Mesodermal cell (in vitro differentiated cells): ENCODE measurements around the gene GRPEL1.
"Not testable (repeated sequence)": the region's sequence is repeated elsewhere in the genome, so short reads cannot be mapped to it uniquely, and the experiment has no call there.

ENCODE experiments used
- H3K27ac ChIP-seq: 2 replicates; pipeline ENCODE4 v1.7.0; 2013; ENCODE audit warnings: mild to moderate bottlenecking, low read depth, low read length, moderate library complexity; ENCODE audit not compliant: severe bottlenecking
- H3K36me3 ChIP-seq: 2 replicates; pipeline ENCODE4 v1.7.1; 2013; ENCODE audit warnings: mild to moderate bottlenecking, low read length, moderate library complexity; ENCODE audit not compliant: control insufficient read depth, insufficient read depth
- H3K4me1 ChIP-seq: one replicate; pipeline ENCODE4 v1.7.1; 2013; ENCODE audit warnings: mild to moderate bottlenecking, low read length; ENCODE audit not compliant: insufficient read depth, control insufficient read depth, poor library complexity, severe bottlenecking
- H3K4me3 ChIP-seq: 2 replicates; pipeline ENCODE4 v1.7.0; 2013; ENCODE audit warnings: low read length, control low read depth, mild to moderate bottlenecking; ENCODE audit not compliant: insufficient read depth, poor library complexity, severe bottlenecking; ENCODE audit errors: extremely low read depth
- H3K9me3 ChIP-seq: 2 replicates; pipeline ENCODE4 v1.7.1; 2013; ENCODE audit warnings: mild to moderate bottlenecking, low read length, moderate library complexity; ENCODE audit not compliant: control insufficient read depth
- WGBS, 2 experiments: methylation state at CpG; one replicate each; pipeline ENCODE4 v1.1.5; 2013; ENCODE audit warnings: missing lambda C conversion rate in 2 of 2; ENCODE audit not compliant: insufficient coverage in 2 of 2; 5-methylcytosine and 5-hydroxymethylcytosine counted together

The GRPEL1 gene

DNA sequence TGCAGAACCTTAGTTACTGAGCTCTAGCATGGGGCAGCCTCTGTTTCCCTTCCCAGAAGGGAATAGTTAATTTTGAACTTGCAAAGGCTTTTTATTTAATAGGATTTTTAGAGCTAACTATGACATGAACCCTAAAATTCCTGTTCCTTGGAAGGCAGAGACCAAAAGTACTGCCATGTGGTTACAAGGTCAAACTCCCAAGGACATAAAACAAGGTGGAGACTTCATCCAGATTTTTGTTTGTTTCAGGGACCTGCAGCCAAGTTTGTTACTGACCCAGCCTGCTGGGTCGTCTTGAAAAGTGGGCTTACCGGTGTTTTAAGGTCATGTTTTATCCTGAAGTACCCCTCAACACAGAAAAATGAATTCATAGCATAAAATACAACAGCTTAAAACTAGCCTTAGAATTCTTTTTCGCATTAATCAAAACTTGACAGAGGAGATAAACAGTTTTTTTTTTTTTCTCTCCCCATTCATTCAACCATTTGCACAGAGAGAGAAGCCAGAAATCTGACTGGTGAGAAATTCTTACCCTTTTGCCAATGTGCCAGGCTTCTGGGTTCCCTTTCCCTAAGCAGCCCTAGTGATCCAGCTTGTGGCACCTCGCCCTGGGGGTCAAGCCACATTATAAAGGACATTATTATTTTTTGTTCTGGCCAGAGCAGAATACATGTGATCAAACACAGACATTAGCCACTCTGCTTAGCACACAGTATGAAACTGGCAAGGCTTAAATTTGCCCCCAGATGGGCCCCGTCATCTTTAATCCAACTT is 21.5 kb upstream of the GRPEL1 start:
- Histone ChIP-seq H3K36me3 (no peaks in the 10 kb centered on the region), H3K4me3 (no peak overlapping the region), H3K27ac (no peak overlapping the region), H3K9me3 (no peaks in the 10 kb centered on the region), H3K4me1 (no peaks in the 10 kb centered on the region)
- WGBS, 2 experiments, result 76 to 77% methylated on average over 3 to 4 of the region's 5 CpGs

DNA sequence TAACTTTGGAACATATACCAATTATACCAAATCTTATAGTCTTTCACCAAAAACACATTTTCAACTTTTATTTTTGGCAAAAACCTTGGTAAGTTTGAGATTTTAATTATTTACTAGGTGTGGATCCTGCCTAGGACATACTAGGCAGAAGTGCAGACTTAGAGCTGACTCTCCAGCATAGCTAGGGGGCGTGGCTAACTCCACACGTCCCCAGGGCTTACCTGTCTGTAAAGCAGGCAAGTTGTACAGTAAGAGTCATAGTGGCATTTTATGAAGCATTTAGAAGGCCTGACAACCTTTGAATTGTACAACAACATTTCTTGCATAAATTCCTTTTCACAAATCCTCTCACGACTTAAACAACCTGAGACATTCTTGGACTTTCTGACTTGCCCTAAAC is 19.2 kb upstream of the GRPEL1 start:
- Histone ChIP-seq H3K27ac (no peak overlapping the region), H3K36me3 (no peaks in the 10 kb centered on the region), H3K4me1 (no peaks in the 10 kb centered on the region), H3K4me3 (no peak overlapping the region), H3K9me3 (no peaks in the 10 kb centered on the region)
- WGBS, 2 experiments, result 88 to 92% methylated on average over 2 to 3 of the region's 3 CpGs

DNA sequence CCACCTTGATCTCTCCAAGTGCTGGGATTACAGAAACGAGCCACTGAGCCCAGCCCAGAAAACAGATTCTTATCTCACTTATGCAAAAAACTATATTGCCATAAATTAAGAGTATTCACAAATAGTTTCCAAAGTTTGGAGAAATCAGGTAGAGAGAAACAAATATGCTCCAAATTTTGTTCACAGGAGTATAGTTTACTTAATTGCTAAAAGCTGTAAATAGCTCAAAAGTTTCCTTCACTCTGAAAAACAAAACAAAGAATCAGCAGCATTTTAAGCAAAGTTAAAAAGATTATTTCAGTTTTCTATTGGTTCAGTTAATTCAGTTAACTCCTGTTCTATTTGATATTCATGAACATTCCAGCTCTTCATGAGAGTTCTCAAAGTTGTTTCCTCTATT is 18.5 kb upstream of the GRPEL1 start:
- no peaks in the 10 kb centered on the region for H3K36me3 ChIP-seq
- no peaks in the 10 kb centered on the region for H3K9me3 ChIP-seq
- 17% methylated on average over 1 of the region's 1 CpG; no CpG with 5 or more reads in 1 of the 2 experiments for WGBS, 2 experiments
- no peak overlapping the region for H3K27ac ChIP-seq
- H3K4me3 ChIP-seq, result no peak overlapping the region
- H3K4me1 ChIP-seq, result no peaks in the 10 kb centered on the region

DNA sequence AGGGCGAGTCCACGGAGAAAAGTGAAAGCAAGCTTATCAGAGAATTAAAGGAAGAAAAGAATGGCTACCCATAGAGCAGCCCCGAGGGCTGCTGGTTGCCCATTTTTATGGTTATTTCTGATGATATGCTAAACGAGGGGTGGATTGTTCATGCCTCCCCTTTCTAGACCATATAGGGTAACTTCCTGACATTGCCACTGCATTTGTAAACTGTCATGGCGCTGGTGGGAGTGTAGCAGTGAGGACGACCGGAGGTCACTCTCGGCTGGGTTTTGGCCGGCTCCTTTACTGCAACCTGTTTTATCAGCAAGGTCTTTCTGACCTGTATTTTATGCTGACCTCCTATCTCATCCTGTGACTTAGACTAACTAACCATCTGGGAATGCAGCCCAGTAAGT is 16.7 kb upstream of the GRPEL1 start:
- not testable (repeated sequence) for H3K4me1 ChIP-seq, H3K4me3 ChIP-seq, H3K36me3 ChIP-seq, H3K27ac ChIP-seq, H3K9me3 ChIP-seq
- 69 to 70% methylated on average over 7 to 9 of the region's 9 CpGs for WGBS, 2 experiments

DNA sequence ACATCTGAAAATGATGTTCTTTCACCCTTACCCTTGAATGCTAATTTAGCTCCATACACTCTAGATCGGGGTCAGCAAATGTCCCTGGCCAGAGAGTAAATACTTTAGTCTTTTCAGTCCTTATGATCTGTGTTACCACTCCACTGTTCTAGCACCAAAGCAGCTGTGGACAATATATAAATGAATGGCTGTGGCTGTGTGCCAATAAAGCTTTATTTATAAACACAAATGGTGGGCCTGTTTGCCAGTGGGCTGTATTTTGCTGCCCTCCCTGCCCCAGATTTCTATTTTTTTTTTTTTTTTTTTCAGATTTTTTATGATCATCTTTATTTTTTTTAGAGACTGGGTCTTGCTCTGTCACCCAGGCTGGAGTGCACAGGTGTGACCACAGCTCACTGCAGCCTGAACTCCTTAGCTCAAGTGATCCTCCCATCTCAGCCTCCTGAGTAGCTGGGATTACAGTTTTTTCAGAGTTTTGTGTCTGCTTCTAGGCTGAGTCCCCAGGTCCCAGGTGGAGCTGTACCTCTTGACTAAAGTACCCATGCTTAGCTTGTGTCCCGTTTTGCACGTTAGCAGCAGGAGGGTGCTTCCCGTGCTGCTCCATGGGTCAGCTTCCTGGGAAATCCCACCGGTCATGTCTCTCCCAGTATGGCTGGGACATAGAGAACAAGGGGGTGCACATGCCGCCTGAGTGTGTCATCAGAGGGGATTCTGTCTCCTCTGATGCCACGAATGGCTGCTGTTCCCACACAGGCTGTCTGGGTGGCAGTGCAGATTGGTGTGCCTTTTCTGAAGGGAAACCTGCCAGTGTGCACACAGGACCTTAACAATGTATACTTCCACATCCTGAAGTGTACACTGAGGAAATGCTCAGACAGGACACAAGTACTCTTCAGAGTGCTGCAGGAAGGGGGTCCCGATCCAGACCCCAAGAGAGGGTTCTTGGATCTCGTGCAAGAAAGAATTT is 16.0 kb upstream of the GRPEL1 start:
- 70 to 78% methylated on average over 7 to 8 of the region's 9 CpGs for WGBS, 2 experiments
- Histone ChIP-seq H3K9me3 (no peaks in the 10 kb centered on the region), H3K4me3 (no peak overlapping the region), H3K4me1 (no peaks in the 10 kb centered on the region), H3K36me3 (no peaks in the 10 kb centered on the region), H3K27ac (no peak overlapping the region)

DNA sequence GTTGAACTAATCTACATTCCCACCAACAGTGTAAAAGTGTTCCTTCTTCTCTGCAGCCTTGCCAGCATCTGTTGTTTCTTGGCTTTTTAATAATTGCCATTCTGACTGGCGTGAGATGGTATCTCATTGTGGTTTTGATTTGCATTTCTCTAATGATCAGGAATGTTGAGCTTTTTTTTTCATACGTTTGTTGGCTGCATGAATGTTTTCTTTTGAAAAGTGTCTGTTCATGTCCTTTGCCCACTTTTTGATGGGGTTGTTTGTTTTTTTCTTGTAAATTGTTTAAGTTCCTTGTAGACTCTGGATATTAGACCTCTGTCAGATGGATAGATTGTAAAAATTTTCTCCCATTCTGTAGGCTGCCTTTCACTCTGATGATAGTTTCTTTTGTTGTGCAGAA is 12.0 kb upstream of the GRPEL1 start:
- H3K36me3 ChIP-seq, H3K27ac ChIP-seq, H3K9me3 ChIP-seq, H3K4me3 ChIP-seq, H3K4me1 ChIP-seq: not testable (repeated sequence)
- WGBS, 2 experiments, result 57 to 86% methylated on average over 1 to 2 of the region's 2 CpGs

DNA sequence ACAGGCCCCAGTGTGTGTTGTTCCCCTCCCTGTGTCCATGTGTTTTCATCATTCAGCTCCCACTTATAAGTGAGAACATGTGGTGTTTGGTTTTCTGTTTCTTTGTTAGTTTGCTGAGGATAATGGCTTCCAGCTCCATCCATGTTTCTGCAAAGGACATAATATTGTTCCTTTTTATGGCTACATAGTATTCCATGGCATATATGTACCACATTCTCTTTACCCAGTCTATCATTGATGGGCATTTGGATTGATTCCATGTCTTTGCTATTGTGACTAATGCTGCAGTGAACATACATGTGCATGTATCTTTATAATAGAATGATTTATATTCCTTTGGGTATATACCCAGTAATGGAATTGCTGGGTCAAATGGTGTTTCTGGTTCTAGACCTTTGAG is 11.6 kb upstream of the GRPEL1 start:
- H3K4me1 ChIP-seq, H3K4me3 ChIP-seq, H3K9me3 ChIP-seq, H3K36me3 ChIP-seq, H3K27ac ChIP-seq: not testable (repeated sequence)

DNA sequence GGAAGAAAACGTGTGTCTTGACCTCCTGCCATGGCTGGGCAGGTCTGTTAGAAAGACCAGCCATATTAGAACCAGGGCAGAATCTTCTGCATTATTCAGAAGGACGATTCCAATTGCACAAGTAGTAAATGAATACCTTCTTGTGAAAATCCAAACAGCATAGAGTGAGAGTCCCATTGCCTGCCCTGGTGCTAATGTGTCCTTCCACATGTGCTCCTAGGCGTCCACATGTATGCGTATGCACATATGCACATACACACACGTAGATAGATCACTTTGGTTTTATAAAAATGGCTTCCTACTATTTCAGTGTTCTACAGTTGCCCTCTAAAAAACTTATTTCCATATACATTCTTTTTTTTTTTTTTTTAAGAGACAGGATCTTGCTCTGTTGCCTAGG is 10.2 kb upstream of the GRPEL1 start:
- no peaks in the 10 kb centered on the region for H3K9me3 ChIP-seq
- no peaks in the 10 kb centered on the region for H3K4me1 ChIP-seq
- H3K4me3 ChIP-seq, result no peak overlapping the region
- H3K27ac ChIP-seq, result no peak overlapping the region
- 73 to 92% methylated on average over 4 of the region's 5 CpGs for WGBS, 2 experiments
- no peaks in the 10 kb centered on the region for H3K36me3 ChIP-seq

DNA sequence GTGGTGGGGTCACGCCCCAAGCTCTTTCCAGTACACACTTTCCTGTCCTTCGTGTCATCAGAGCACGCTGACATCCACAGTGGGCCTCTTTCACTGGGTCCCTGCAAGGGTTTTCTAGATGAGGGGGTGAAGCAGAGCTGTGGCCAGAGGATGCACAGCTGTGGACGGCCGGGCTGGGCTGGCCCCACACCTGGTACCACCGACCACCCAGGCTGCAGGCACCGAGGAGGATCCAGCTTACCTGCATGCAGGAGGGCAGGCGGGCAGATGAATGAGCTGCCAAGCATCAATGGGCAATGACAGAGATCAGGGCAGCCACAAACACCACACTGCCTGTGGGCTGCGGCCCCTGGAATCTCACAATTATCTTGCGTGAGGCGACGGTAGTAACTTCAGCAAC is 9.5 kb upstream of the GRPEL1 start:
- Histone ChIP-seq H3K4me1 (no peaks in the 10 kb centered on the region), H3K27ac (no peak overlapping the region), H3K9me3 (no peaks in the 10 kb centered on the region), H3K4me3 (no peak overlapping the region), H3K36me3 (no peaks in the 10 kb centered on the region)
- 92 to 93% methylated on average over 10 to 11 of the region's 12 CpGs for WGBS, 2 experiments

DNA sequence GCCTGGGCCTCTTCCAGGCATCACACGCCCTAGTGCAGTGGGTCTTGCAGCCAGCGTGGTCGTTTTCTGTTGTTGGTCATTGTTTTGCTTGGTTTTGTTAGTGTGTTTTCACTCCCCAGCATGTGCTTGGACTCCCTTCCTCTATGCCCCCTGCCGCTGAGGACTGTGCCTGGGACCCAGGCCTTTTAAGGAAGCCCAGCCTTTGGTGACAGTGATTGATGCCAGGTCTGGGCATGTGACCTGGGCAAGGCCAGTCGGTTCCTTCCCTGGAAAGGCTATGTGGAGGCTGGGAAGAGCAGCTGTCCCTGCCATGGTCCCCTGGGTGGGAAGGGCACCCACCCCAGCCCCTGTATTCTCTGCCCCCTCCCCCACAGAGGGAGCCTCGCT is 8.8 kb upstream of the GRPEL1 start:
- no peaks in the 10 kb centered on the region for H3K4me1 ChIP-seq
- H3K9me3 ChIP-seq, result no peaks in the 10 kb centered on the region
- no peaks in the 10 kb centered on the region for H3K36me3 ChIP-seq
- WGBS, 2 experiments, result 72 to 80% methylated on average over 2 to 3 of the region's 6 CpGs
- H3K27ac ChIP-seq, result no peak overlapping the region
- no peak overlapping the region for H3K4me3 ChIP-seq
